Hepatic stellate cell (primary cell): ENCODE measurements around the gene NFATC1.
"Not testable (repeated sequence)": the region's sequence is repeated elsewhere in the genome, so short reads cannot be mapped to it uniquely, and the experiment has no call there.

Experiments used
- DNase-seq: peaks from one replicate; pipeline ENCODE4 v3.0.0; 2011; ENCODE audit warnings: low spot score

NFATC1 gene

DNA sequence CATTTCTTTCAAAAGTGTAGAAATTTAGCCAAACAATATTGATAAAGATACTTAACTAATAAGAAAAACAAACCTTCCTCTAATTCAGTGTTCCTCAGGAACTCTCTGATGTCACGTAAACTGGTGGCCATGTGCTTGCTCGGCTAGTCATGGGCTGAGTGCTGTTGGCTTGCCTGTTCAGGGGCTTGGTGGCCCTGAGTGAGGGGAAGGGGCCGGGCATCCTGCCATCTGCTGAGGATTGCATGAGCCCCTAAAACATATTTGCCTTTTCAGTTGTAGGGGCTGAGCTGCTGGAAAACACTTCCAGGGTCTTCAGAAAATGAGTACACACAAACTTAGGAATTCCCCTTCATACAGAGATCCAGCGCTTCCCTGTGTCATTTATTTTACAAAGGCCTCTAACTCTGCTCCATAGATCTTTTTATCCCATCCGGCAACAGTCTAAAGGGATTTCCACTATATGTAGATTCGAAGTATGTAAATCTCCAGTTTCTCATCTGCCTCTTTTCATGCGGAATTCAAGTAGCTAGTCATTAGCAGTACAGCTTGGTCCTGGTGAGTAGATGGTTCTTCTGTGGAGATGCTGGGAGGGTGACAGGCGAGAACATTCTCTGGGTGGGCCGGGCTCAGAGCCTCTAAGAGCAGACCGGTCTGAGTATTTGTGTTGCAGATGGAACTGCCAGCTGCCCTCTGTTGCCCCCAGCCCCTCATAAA lies 20.1 kb upstream of the NFATC1 start:
- no peak for DNase-seq

DNA sequence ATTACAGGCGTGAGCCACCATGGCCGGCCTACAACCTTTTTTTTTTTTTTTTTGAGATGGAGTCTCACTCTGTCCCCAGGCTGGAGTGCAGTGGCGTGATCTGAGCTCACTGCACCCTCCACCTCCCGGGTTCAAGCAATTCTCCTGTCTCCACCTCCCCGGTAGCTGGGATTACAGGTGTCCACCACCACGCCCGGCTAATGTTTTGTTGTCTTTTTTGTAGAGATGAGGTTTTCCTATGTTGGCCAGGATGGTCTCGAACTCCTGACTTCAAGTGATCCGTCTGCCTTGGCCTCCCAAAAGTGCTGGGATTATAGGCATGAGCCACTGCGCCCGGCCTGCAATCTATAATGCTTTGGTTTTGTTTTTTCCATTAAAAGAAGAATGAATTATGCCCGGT lies 19.1 kb upstream of the NFATC1 start:
- DNase-seq: not testable (repeated sequence)

DNA sequence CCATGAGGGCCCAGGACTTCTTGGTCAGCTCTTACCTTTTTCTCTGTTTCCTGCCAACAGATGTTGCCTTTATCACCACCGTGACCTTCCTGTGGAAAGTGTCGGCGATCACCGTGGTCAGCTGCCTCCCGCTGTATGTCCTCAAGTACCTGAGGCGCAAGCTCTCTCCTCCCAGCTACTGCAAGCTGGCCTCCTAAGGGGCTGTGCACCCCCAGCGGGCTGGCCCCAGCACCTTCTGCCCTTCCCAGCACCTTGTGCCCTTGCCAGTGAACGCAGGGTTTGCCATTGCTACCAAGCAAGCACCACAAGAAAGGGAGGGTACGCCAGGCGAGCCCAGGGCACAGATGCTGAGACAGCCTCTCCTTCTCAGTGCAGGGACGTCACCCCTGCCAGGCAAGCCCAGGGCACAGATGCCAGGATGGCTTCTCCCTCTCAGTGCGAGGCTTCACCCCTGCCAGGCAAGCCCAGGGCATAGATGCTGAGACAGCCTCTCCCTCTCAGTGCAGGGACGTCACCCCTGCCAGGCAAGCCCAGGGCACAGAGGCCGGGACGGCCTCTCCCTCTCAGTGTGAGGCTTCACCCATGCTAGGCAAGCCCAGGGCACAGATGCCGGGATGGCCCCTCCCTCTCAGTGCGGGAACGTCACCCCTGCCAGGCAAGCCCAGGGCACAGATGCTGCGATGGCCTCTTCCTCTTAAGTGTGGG lies 18.4 kb upstream of the NFATC1 start:
- no peak for DNase-seq

DNA sequence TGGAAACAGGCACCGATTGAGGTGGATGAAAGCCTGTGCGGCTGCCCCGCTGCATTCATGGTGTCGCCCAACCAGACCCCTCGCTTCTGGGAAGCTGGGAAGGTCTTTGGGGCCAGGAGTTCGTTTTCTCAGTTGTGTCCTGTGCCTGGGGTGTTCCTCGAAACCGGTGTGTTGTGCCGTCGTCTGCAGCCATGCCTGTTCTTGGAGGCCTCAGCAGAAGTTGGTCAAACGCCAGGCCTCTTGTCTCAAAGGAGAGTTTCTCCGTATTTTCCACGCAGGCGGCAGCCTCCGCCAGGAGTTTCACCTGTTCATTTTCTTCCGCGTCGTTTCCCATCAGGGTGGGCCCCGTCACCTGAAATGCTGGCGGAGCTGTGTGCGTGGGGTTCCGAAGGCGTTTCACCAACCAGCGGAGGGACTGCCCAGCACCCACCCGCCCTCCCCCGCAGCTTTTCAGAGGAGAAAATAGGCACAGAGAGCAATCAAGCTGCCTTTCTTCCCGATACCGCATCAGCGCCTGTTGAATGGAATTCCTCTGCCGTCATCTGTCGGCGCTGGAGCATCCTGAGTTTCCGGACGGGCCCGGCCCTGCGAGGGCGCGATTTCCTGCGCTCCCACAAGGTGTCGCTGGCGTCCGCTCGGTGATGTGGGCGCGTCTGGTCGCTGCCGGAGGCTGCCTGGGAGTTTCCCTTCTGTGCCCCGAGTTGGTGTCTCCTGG lies 17.0 kb upstream of the NFATC1 start:
- DNase-seq: peak; percentile 81

DNA sequence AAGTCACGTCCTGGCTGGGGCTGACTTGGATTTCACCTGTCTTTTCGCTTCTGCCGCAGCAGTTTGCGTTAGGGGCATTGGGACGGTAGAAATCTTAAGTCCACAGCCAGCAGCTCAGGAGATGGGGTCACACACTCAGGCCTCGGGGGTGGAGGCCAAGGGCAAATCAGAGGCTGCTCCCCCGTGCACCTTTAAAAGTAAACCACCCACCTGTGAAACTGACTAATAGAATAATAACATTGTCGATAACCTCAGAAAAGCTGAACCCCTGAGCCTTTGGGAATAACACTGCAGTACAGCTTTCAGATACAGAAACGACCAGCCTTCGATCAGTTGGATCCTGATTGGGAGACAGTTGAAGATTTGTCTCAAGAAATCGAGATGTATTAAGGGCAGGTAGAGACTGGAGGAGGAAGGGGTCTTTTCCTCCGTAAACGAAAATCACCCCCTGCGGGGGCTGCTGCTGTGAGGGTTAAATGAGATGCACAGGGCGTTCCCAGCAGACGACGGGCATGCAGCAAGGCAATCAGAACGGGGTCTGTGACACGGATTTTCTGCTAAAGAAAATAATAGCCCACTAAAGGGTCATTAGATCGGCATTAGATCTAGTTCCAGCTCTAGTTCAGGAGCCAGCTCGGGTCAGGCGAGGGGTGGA lies 16.4 kb upstream of the NFATC1 start:
- no peak for DNase-seq

DNA sequence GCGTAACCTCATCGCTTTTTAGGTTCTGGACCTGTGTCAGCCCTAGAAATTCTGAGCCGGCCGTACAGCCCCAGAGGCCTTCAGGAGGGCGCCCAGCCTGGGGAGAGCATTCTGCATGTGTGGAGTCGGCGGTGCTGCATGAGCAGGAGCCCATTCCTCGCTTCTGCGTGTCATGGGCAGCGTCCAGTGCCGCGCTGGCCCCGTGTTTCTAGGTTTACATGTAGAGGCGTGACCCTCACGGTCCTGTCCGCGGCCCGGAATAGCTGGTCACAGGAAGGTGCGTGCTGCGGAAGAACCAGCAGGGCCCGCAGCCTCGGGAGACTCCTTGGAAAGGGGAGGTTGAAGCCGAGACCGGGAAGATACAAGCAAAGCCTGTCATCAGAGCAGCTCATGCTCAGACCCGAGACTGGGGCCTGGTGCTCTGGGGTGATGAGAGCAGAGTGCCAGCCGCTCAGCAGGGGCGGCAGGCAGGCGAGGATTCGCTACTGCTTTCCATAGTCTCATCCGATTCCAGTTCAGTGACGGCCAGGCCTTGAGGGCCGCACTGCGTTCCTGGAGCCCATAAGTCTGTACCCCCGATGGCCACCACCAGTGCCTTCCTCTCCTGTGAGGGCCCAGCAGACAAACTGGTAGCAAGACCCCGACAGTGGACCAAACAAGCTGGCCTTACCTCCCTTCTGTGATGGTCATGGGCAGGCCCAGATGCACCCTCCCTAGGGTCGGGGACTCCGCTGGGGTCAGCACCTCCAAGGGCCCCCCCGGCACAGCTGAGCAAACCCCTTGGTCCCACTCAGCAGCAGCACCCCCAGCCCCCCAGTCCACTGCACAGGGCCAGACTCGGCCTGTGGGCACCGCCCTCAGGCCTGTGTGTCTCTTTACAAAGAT lies 15.6 kb upstream of the NFATC1 start:
- DNase-seq: no peak

DNA sequence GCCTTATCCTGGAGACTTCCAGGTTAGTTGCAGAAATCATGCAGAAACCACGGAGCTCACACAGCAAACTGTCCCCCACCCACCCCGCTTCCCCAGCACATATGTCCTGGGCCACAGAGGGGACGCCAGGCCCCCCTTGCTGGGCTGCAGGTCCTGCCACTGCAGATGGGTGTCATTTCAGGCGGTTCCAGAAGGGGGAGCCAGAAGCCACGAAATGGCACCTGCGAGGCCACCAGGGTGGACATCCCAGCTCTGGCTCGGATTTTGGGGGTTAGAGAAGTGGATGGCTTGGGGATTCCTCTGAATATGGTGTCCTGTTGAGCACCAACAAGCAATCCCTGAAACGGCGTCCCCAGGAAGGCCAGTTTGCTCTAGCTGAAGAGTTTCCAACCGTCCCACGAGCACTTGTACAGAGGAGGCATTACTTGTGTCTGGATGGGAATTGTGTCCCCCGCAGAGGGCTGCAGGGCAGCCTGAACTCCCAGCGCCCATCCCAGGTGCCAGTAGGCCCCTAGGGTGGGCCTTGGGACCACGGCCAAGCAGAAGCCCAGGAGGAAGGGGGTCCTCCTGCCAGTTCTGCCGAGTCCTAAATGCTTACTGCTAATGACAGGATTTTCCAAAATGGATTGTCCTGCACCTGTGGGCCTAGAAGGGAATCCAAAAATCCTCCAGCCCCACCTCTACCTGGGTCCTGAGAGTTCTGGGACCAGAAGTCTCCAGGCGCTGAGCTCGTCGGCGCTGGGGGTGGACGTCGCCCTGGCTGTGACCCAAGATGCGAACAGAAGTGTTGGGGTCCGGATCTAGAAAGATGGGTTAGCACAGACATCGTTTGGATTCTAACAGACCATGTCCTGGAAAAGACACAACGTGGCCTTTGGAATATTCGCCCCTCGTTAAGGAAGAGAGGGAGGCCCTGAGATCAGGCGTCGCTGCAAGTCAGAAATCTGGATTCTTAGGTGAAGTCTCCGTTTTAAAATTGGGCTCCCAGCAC lies 14.6 kb upstream of the NFATC1 start:
- DNase-seq: peak; percentile 84

DNA sequence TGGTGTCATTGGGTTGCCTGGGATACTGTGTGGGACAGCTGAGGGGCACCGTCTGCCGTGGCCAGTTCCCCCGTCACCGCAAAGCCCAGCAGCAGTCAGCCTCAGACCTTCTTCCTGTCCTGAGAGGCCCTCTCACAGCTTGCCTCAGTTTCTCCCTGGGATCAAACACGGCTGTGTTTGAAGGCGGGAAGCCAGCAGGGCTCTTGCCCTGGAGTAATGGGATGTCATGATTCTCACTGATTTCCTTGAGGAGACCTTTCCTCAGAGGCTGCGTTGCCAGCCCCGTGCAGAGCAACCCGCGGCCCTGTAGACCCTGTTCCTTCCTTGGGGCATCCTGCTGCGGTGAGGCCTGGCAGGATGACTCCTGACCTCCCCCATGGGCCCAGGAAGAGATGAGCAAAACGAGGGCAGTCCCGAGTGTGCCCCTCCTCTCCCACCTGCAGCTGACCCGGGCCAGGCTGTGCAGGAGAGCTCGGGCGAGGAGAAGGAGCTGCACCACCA lies 13.9 kb upstream of the NFATC1 start:
- DNase-seq: no peak

DNA sequence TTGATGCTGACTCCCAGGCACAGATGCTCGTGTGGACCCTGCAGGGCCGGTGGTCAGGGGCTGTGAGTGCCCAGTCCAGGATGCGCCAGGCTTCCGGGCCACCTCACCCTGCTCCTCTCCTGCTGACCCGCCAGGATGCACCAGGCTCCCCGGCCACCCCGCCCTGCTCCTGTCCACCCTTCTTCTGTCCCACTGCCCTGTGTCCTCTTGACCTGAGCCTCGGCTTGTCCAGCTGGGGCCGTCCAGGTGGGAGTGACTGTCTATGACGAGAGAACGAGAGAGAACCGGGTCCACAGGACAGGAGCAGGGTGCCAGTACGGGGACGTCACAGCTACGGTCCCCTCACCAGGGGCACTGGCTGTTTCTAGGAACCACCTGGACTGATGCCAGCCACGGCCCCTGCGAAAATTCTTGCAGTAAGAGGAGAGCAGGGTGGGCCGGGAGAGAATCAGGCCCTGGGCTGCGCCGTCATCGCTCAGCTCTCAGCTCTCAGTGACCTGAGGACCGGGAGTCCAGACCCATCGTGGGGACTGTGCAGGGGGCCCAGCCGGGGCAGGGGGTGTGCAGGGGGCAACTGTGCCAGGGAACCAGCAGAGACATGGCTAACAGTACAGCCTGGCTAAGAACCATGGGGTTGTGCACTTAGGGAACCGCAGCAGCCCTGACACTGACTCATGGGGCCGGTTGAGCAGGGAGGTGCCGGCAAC lies 12.9 kb upstream of the NFATC1 start:
- DNase-seq: no peak

DNA sequence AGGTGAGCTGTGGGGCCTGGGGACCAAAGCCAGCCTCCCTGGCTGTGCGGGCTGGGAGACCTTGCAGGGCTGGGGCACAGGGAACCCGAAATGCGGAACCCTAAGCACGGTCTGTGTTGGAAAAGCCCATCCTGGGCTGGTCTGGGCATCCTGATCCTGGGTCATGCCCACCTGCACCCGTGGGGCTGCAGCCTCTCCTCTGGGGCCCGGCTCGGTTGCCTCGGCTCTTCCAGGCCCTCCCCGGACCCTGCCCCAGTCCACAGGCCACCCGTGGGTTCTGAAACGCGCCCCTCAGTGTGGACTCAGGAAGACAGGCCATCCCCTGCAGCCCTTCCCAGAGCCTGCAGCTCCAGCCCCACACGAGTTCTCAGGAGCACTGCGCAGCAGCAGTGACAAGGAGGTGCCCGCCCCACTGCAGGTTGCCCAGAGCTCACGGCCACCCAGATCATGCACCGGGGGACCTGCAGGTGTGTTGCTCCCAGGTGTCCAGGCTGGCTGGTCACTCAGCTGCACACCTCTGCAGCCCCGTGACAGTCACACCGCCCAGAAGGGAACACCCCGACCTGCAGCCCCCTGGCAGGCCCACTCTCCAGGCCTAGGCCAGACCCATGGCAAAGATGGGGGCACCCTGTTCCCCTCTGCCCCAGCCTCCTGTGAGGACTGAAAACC lies 12.2 kb upstream of the NFATC1 start:
- no peak for DNase-seq

DNA sequence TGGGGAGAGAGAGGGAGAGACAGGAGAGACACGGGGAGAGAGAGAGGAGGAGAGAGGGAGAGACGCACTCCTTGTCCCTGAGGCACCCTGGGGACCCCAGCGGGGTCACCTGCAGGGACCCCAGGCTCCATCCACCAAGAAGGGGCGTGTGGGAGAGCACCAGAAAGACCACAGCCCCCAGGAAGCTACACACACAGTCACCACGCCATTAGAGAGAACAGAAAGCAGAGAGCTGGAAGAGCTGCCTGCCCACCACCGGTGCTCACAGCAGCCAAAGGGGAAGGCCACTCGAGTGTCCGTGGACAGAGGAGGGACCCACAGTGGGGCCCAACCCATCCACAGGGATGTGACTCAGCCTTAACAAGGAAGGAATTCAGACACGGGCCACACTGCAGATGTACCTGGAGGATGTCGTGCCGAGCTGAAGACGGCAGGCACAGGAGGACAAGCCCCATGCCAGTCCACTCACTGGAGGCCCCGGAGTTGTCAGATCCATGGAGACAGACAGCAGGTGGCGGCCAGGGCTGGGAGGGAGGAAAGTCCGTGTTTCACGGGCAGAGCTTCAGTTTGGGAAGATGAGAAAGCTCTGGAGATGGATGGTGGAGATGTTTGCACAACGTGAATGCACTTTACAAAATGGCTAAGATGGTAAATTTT lies 11.5 kb upstream of the NFATC1 start:
- no peak for DNase-seq

DNA sequence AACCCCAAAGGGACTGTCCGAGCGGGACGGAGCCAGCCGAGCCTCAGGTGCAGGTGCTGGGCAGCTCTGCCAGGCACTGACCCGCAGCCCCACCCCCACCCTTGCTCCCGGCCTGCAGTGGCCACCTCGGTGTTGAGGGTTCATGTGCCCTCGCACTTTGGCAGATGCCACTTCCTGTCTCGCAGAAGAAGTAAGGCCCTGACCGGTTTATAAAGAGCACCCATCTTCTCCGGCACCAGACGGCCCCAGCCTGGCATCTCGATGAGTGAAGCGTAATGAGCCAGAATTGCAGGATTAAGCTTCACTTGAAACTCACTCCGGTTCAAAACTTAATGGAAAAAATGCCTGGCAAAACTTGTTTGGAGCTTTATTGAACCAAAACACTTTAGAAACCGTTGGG lies 10.9 kb upstream of the NFATC1 start:
- DNase-seq: no peak

DNA sequence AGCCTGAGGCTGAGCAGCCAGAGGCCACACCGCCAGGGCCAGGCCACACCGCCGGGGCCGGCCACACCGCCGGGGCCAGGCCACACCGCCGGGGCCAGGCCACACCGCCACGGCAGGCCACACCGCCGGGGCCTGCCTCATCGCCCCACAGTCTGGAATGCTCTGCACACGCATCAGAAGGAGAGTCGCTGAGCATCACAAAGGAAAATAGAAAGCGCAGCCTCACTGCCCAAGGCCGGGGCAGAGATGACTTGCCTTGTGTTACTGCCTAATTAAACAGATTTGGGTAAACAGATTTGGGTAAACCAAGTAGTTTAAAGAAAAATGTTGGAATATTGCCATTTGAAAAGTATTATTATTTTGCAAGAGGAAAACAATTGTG lies 10.4 kb upstream of the NFATC1 start:
- no peak for DNase-seq

DNA sequence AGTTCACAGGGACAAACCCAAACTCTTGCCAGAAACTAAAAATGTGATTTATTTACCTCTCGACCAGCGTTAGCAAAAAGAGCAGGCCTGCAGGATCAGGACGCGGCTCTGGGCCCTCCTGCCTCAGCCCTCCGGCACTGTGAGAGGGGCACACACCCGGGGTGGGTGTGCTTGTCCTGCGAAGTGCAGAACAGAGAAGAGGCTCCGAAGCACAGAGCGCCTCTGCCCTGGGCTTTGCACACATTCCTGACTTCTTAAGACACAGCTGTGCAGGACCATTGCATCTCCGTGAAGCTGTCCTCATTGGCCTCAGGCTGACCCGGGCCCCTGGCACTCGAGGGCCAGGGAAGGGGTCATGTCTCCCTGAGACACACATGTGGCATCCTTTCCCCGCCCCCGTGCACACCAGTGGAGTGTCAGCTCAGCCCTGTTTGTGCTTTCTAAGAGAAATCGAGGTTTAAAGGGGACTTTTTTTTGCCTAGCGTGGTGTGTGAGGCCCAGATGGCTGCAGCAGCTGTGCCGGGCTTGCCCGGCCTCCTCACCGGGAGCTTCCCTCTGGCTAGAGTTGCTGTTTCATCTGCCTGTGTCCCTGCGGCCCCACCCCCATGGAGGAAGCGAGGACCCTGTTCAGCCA lies 9.9 kb upstream of the NFATC1 start:
- no peak for DNase-seq

DNA sequence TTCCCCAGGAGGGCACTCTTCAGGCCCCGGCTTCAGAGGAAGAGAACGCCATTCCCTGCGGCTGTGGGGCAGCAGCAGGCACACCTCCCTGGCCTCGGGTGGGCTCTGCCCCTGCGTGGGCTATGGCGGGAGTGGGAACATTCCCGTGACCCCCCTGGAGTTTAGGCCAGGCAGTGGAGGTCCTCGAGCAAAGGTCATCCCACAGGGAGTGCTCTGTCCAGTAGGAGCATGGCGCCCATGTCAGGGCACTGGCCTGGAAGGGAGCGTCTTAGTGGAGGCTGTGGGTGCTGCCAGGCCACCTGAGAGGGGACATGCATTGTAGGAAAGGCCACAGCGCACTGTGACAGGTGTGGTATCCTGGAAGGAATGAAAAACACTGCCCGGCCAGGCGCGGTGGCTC lies 9.2 kb upstream of the NFATC1 start:
- DNase-seq: no peak

DNA sequence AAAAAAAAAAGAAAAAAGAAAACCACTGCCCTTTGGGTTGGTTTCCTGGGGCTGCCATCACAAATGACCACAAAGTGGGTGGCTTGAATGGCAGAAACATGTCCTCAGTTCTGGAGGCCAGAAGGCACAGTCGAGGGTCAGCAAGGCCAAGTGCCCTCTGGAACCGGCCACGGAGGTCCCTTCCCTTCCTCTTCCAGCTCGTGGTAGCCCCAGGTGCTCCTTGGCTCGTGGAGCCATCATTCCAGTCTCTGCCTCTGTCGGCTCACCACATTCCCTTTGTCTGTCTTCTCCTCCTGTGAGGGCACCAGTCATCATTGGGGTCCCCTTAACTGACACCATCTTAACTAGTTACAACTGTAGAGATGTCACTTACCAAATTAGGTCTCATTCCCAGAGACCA lies 8.5 kb upstream of the NFATC1 start:
- DNase-seq: no peak

DNA sequence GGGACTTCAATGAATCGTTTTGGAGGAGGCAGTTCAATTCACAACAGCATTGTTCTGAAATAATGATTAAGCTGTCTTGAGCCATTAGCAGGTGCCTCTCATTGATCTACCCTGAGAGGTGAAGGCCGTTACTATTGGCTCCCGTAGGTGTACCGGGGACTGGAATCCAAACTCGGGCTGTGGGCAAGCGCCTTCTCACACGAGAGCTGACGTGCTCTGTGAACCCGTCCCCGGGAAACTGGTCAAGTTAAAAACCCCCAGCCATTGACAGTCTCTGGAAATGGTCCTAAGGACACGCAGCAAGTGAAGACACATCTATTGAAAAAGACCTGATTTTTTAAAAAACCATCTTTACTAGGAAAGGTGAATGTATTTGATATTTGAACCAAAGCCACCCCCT lies 8.1 kb upstream of the NFATC1 start:
- DNase-seq: no peak

DNA sequence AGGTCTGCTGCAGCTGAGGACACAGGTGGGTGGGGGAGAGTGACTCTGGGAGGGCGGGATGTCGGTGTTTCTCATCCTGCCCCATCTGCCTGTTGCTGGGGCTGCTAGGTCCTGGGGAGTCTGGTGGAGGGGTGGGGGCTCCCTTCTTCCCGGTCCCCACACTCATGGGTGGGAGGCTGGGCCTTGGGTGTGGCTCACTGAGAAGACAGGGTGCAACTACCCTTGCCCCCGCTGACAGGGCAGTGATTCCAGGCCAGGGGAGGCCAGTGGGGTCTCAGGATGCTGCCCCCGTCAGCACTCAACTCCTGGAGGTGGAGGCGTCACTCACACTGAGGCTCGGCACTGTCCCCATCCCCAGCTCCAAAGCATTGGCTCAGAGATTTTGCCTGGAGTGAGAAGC lies 7.7 kb upstream of the NFATC1 start:
- DNase-seq: no peak
